OCI-LY1 (cell line): Measurements from ENCODE around the gene NBEAL1.

Source experiments
- CTCF ChIP-seq: fragments of 200-600 bp; sonication (generic), shearing (Covaris generic); IDR thresholded peaks from 2 replicates; pipeline ENCODE4 v1.5.1; 2017; ENCODE audit warnings: mild to moderate bottlenecking, antibody characterized with exemption, low read length, moderate library complexity, mixed read lengths
- EZH2 ChIP-seq: fragments of 200-600 bp; sonication (generic), shearing (Covaris generic); IDR thresholded peaks from 2 replicates; pipeline ENCODE4 v1.8.0; 2017; ENCODE audit warnings: borderline replicate concordance, mixed run types, mild to moderate bottlenecking, antibody characterized with exemption, low read length, moderate library complexity, mixed read lengths

GRCh38 chr2:203062126-203062525 is 47.5 kb downstream of the NBEAL1 start:
- no peak for TF ChIP-seq CTCF
- no peak for TF ChIP-seq EZH2
